Panc1 (cell line): Measurements from ENCODE around the gene BCL11B. TPM values are rescaled to one million over a fixed set of nuclear protein-coding genes. Genes with fewer than 3 reads are reported as not detected.

Experiments used
- ATAC-seq: fragments of 200-7000 bp; cut with Tn5 transposase; 2 replicates; pipeline ENCODE4 v1.9.1; 2020; ENCODE audit warnings: mild to moderate bottlenecking, moderate library complexity
- BruUV-seq: library from RNA; stranded (reverse); fragments of 400-500 nt; replicated peaks from 2 replicates; lab custom pipeline; 2021; lab: Mats Ljungman, UMichigan
- CTCF ChIA-PET: fragments of 300-600 bp; sonication (Branson Sonifier 250); formaldehyde crosslinking; loops from one replicate; lab custom pipeline; 2022; ENCODE audit warnings: antibody characterized with exemption; lab: Charles Lee
- POLR2A ChIA-PET: fragments of 300-600 bp; sonication (Branson Sonifier 250); formaldehyde crosslinking; loops from one replicate; lab custom pipeline; 2022; ENCODE audit warnings: antibody characterized with exemption; lab: Charles Lee
- DNase-seq: peaks from one replicate; pipeline ENCODE4 v3.0.0-alpha.2; 2010; ENCODE audit warnings: low read depth, low spot score
- H3K27ac ChIP-seq: 2 replicates; pipeline ENCODE4 v1.5.1; 2011; ENCODE audit warnings: mild to moderate bottlenecking, low read length, inconsistent platforms
- H3K27me3 ChIP-seq: fragments of 200-500 bp; sonication (Bioruptor generic); 2 replicates; pipeline ENCODE4 v1.6.0; 2014; ENCODE audit warnings: low read length, inconsistent platforms; ENCODE audit not compliant: control insufficient read depth, insufficient read depth
- H3K36me3 ChIP-seq: fragments of 200-500 bp; sonication (Bioruptor generic); 2 replicates; pipeline ENCODE4 v1.5.1; 2014; ENCODE audit warnings: inconsistent platforms, mild to moderate bottlenecking, low read length, moderate library complexity; ENCODE audit not compliant: control insufficient read depth, insufficient read depth
- H3K4me1 ChIP-seq: 2 replicates; pipeline ENCODE4 v1.5.1; 2011; ENCODE audit warnings: inconsistent platforms, mild to moderate bottlenecking, low read length, moderate library complexity; ENCODE audit not compliant: control insufficient read depth, insufficient read depth
- H3K4me3 ChIP-seq, 2 experiments: 2 replicates each; pipeline ENCODE4 v1.5.1; 2011 to 2012; ENCODE audit warnings: low read depth in 2 of 2, low read length in 2 of 2, mild to moderate bottlenecking in 2 of 2, inconsistent platforms in 1 of 2, moderate library complexity in 1 of 2
- H3K9me3 ChIP-seq: fragments of 200-500 bp; sonication (Bioruptor generic); 2 replicates; pipeline ENCODE4 v1.5.1; 2014; ENCODE audit warnings: low read depth, mild to moderate bottlenecking, inconsistent platforms, low read length, moderate library complexity; ENCODE audit not compliant: control insufficient read depth, insufficient read depth
- CTCF ChIP-seq: fragments of 450-650 bp; IDR thresholded peaks from 2 replicates; pipeline ENCODE4 v1.5.1; 2017; ENCODE audit warnings: mild to moderate bottlenecking
- POLR2AphosphoS5 ChIP-seq: IDR thresholded peaks from 2 replicates; pipeline ENCODE4 v1.6.1; 2012; ENCODE audit warnings: mild to moderate bottlenecking, low read depth, low read length, moderate library complexity
- REST ChIP-seq, 2 experiments: IDR thresholded peaks; 2 replicates each; pipeline ENCODE4 v1.6.1; 2011 to 2012; ENCODE audit warnings: low read depth in 2 of 2, control low read depth in 1 of 2, low read length in 1 of 2, mild to moderate bottlenecking in 1 of 2, moderate library complexity in 1 of 2; ENCODE audit not compliant: insufficient read depth in 1 of 2
- SIN3A ChIP-seq: IDR thresholded peaks from 2 replicates; pipeline ENCODE4 v1.6.1; 2012; ENCODE audit warnings: low read depth, mild to moderate bottlenecking, low read length, moderate library complexity, borderline replicate concordance; ENCODE audit not compliant: insufficient read depth
- TCF7L2 ChIP-seq: IDR thresholded peaks from 2 replicates; pipeline ENCODE4 v1.6.1; 2011; ENCODE audit warnings: mild to moderate bottlenecking, low read depth, low read length, inconsistent platforms
- in situ Hi-C: cut with HindIII; loops from 2 replicates; pipeline ENCODE4 v1.10.0; 2016; ENCODE audit warnings: low sequenced_read_pairs, low pct_unique_long_range_greater_than_20kb
- intact Hi-C: fragments of 100-400 bp; cut with micrococcal nuclease; formaldehyde crosslinking; loops from one replicate; pipeline ENCODE4 v1.10.0; 2022; ENCODE audit not compliant: unreplicated experiment
- total RNA-seq: library from RNA; stranded (reverse); gene quantifications from one replicate; pipeline ENCODE4 v1.2.1, GENCODE V29; 2021; ENCODE audit not compliant: unreplicated experiment

Gene BCL11B
- total RNA-seq, 1 experiment from 2014 or later, result 0.23 TPM

GRCh38 chr14:99271221-99271941 is 616 bp downstream of the BCL11B start:
- DNase-seq (no peak), ATAC-seq (no peak)
- intact Hi-C loops (no loop called here), in situ Hi-C loops (no loop called here)
- Histone ChIP-seq H3K27me3 (peaks cover 14% of the 10 kb centered on the region; the same call in 1 of the 2 replicates), H3K27ac (no peak overlapping the region), H3K4me1 (peaks cover 2% of the 10 kb centered on the region; the same call in 1 of the 2 replicates), H3K36me3 (no peaks in the 10 kb centered on the region), H3K9me3 (no peaks in the 10 kb centered on the region), H3K4me3 (peak overlapping the region; percentile 44 to 57)
- no TSS peak for BruUV-seq
- ChIA-PET POLR2A (no interaction called here), CTCF (no interaction called here)
- no peak for TF ChIP-seq TCF7L2
- no peak for TF ChIP-seq REST (IDR thresholded peaks at IDR 0.05; ENCODE audit: insufficient read depth in 1 of 2, low read depth in 2 of 2, low read length in 1 of 2)
- TF ChIP-seq CTCF, result no peak
- no peak for TF ChIP-seq SIN3A
- TF ChIP-seq POLR2AphosphoS5, result no peak

- peaks cover 2% of the 10 kb centered on the region; the same call in 1 of the 2 replicates for H3K4me1 ChIP-seq
- no peaks in the 10 kb centered on the region for H3K9me3 ChIP-seq
- ChIA-PET CTCF (interaction anchor here (0.7 kb wide), 1 partner anchor 507 kb away, joined by 3 read pairs; no protein-coding TSS in a partner anchor), POLR2A (no interaction called here)
- intact Hi-C loops (no loop called here), in situ Hi-C loops (no loop called here)
- H3K36me3 ChIP-seq, result no peaks in the 10 kb centered on the region
- H3K27ac ChIP-seq, result no peak overlapping the region
- peaks cover 13% of the 10 kb centered on the region for H3K27me3 ChIP-seq
- TF ChIP-seq POLR2AphosphoS5 (no peak), REST (IDR thresholded peaks at IDR 0.05; ENCODE audit: insufficient read depth in 1 of 2, low read depth in 2 of 2, low read length in 1 of 2) (no peak), SIN3A (no peak), TCF7L2 (no peak)
- no peak for ATAC-seq
- BruUV-seq, result no TSS peak
- DNase-seq, result no peak
- H3K4me3 ChIP-seq, result peak overlapping the region; percentile 21 to 37
Observed at GRCh38 chr14:99270458-99271220, 1.4 kb downstream of the BCL11B start.
